SK-N-SH (cell line): ENCODE measurements around the gene ZMAT5. TPM values are rescaled to one million over a fixed set of nuclear protein-coding genes. Genes with fewer than 3 reads are reported as not detected.
A peak's percentile ranks its signal among the peaks of the same experiment; 100 is the strongest.

Source experiments
- CTCF ChIA-PET: fragments of 300-600, 350-600 bp; formaldehyde crosslinking; extraction: SDS; loops from one replicate; lab custom pipeline; 2021; lab: Yijun Ruan, JAX
- POLR2A ChIA-PET: fragments of 350-600 bp; sonication (Branson Sonifier 250); formaldehyde crosslinking; extraction: SDS; loops from one replicate; lab custom pipeline; 2020; ENCODE audit warnings: antibody characterized with exemption, inconsistent platforms; lab: Yijun Ruan, JAX
- DNase-seq: peaks from one replicate; pipeline ENCODE4 v3.0.0; 2012
- H2AFZ ChIP-seq: fragments of 200-600 bp; sonication (generic); 2 replicates; pipeline ENCODE4 v1.8.1; 2016; ENCODE audit warnings: antibody characterized with exemption, mild to moderate bottlenecking, low read depth
- H3F3A ChIP-seq: fragments of 200-600 bp; sonication (generic); replicated peaks from 2 replicates; pipeline ENCODE3; 2016; ENCODE audit warnings: antibody characterized with exemption, mild to moderate bottlenecking; ENCODE audit not compliant: insufficient read depth
- H3K27ac ChIP-seq, 2 experiments: fragments of 200-500 bp in 1 of 2; fragments of 200-600 bp in 1 of 2; sonication (Bioruptor generic) in 1 of 2; sonication (generic), shearing (Covaris generic) in 1 of 2; 2 replicates each; pipeline versions ENCODE4 v1.5.1 to v1.6.1; 2014 to 2016; ENCODE audit warnings: low read depth in 2 of 2, inconsistent platforms in 1 of 2, low read length in 1 of 2, mild to moderate bottlenecking in 1 of 2, mixed read lengths in 1 of 2
- H3K27me3 ChIP-seq: fragments of 200-600 bp; sonication (generic), shearing (Covaris generic); 2 replicates; pipeline ENCODE4 v1.6.1; 2016; ENCODE audit warnings: mixed run types; ENCODE audit not compliant: insufficient read depth
- H3K36me3 ChIP-seq, 2 experiments: fragments of 200-500 bp in 1 of 2; fragments of 200-600 bp in 1 of 2; sonication (Bioruptor generic) in 1 of 2; sonication (generic) in 1 of 2; replicated peaks in 1 of 2; 2 replicates each; pipeline versions ENCODE3 to v1.5.1; 2014 to 2016; ENCODE audit warnings: low read length in 1 of 2, mild to moderate bottlenecking in 1 of 2; ENCODE audit not compliant: insufficient read depth in 2 of 2, control insufficient read depth in 1 of 2
- H3K4me1 ChIP-seq, 2 experiments: fragments of 200-500 bp in 1 of 2; fragments of 200-600 bp in 1 of 2; sonication (Bioruptor generic) in 1 of 2; sonication (generic), shearing (Covaris generic) in 1 of 2; 2 replicates each; pipeline versions ENCODE4 v1.5.1 to v1.6.1; 2014 to 2016; ENCODE audit warnings: low read depth in 1 of 2, low read length in 1 of 2, mixed run types in 1 of 2; ENCODE audit not compliant: insufficient read depth in 2 of 2, control insufficient read depth in 1 of 2
- H3K4me2 ChIP-seq: fragments of 200-600 bp; sonication (generic), shearing (Covaris generic); 2 replicates; pipeline ENCODE4 v1.6.1; 2017; ENCODE audit warnings: mixed run types
- H3K4me3 ChIP-seq, 2 experiments: fragments of 200-500 bp in 1 of 2; fragments of 200-600 bp in 1 of 2; sonication (Bioruptor generic) in 1 of 2; sonication (generic), shearing (Covaris generic) in 1 of 2; 2 replicates each; pipeline versions ENCODE4 v1.5.1 to v1.8.1; 2014 to 2016; ENCODE audit warnings: low read depth in 2 of 2, inconsistent platforms in 1 of 2, low read length in 1 of 2, mild to moderate bottlenecking in 1 of 2, mixed read lengths in 1 of 2, moderate library complexity in 1 of 2
- H3K79me2 ChIP-seq: fragments of 200-600 bp; sonication (generic); 2 replicates; pipeline ENCODE4 v1.8.1; 2017; ENCODE audit warnings: mild to moderate bottlenecking; ENCODE audit not compliant: insufficient read depth
- H3K9ac ChIP-seq: fragments of 200-600 bp; sonication (generic); 2 replicates; pipeline ENCODE4 v1.6.1; 2017; ENCODE audit warnings: mixed run types
- H3K9me2 ChIP-seq: fragments of 200-600 bp; sonication (generic); 2 replicates; pipeline ENCODE4 v1.6.1; 2017; ENCODE audit warnings: mixed run types
- H3K9me3 ChIP-seq: fragments of 200-600 bp; sonication (generic); 2 replicates; pipeline ENCODE4 v1.6.1; 2017; ENCODE audit warnings: mixed run types, mild to moderate bottlenecking, moderate library complexity
- H4K20me1 ChIP-seq: fragments of 200-600 bp; sonication (generic); 2 replicates; pipeline ENCODE4 v1.6.1; 2017; ENCODE audit warnings: mild to moderate bottlenecking, mixed run types; ENCODE audit not compliant: insufficient read depth
- CHD2 ChIP-seq: fragments of 150-350 bp; IDR thresholded peaks from 2 replicates; pipeline ENCODE4 v1.6.1; 2018; ENCODE audit warnings: low read length; ENCODE audit not compliant: partially characterized antibody
- CTCF ChIP-seq: fragments of 200-600 bp; sonication (generic); IDR thresholded peaks from 2 replicates; pipeline ENCODE4 v1.6.1; 2017; ENCODE audit warnings: antibody characterized with exemption, mild to moderate bottlenecking, moderate library complexity
- FOSL2 ChIP-seq: IDR thresholded peaks from 2 replicates; pipeline ENCODE4 v1.4.0; 2012; ENCODE audit warnings: low read depth, mild to moderate bottlenecking, moderate library complexity, borderline replicate concordance
- FOXM1 ChIP-seq: IDR thresholded peaks from 2 replicates; pipeline ENCODE4 v1.4.0; 2012; ENCODE audit warnings: low read depth, mild to moderate bottlenecking
- GATA2 ChIP-seq: sonication (generic); formaldehyde crosslinking; IDR thresholded peaks from 2 replicates; pipeline ENCODE4 v1.5.0; 2020; ENCODE audit warnings: mild to moderate bottlenecking, missing genetic modification reagents
- IRF3 ChIP-seq: fragments of 150-350 bp; IDR thresholded peaks from 2 replicates; pipeline ENCODE4 v1.6.1; 2016; ENCODE audit warnings: mild to moderate bottlenecking, low read depth, low read length
- JUND ChIP-seq: IDR thresholded peaks from 2 replicates; pipeline ENCODE4 v1.4.0; 2012
- MEF2A ChIP-seq: IDR thresholded peaks from 2 replicates; pipeline ENCODE4 v1.4.0; 2012; ENCODE audit warnings: low read depth, borderline replicate concordance
- NFIC ChIP-seq: IDR thresholded peaks from 2 replicates; pipeline ENCODE4 v1.4.0; 2012; ENCODE audit warnings: borderline replicate concordance
- PBX3 ChIP-seq: IDR thresholded peaks from 2 replicates; pipeline ENCODE4; 2012
- POLR2AphosphoS5 ChIP-seq: IDR thresholded peaks from 2 replicates; pipeline ENCODE4 v1.6.1; 2012; ENCODE audit warnings: low read depth, low read length
- RFX5 ChIP-seq: IDR thresholded peaks from 2 replicates; pipeline ENCODE4 v1.6.1; 2012; ENCODE audit warnings: mild to moderate bottlenecking, improper control_type of control experiment, low read length
- SMC3 ChIP-seq: IDR thresholded peaks from 2 replicates; pipeline ENCODE4 v1.6.1; 2012; ENCODE audit warnings: low read depth, low read length, improper control_type of control experiment
- TCF12 ChIP-seq: IDR thresholded peaks from 2 replicates; pipeline ENCODE4 v1.4.0; 2012
- YY1 ChIP-seq: IDR thresholded peaks from 2 replicates; pipeline ENCODE4 v1.4.0; 2012; ENCODE audit warnings: low read depth, mild to moderate bottlenecking
- ZBTB33 ChIP-seq: IDR thresholded peaks from 2 replicates; pipeline ENCODE4 v1.4.0; 2012; ENCODE audit warnings: low read depth, borderline replicate concordance
- WGBS: methylation state at CpG from one replicate; pipeline ENCODE4 v1.1.6; 2017; ENCODE audit warnings: low lambda C conversion rate; 5-methylcytosine and 5-hydroxymethylcytosine counted together
- polyA plus RNA-seq, 3 experiments: library from polyadenylated mRNA; depleted of rRNA; stranded (reverse); fragments of >200 nt; gene quantifications; 2 replicates each; pipeline ENCODE4 v1.2.3, GENCODE V29; 2012
- TF ChIP-seq, protein P1 (sequence below): IDR thresholded peaks from 2 replicates; pipeline ENCODE4 v1.4.0; 2012; ENCODE audit warnings: low read depth, borderline replicate concordance

ZMAT5 gene
- polyA plus RNA-seq, 1 of the 3 experiments (the other 2 are of a cell fraction), result 35.0 TPM

DNA sequence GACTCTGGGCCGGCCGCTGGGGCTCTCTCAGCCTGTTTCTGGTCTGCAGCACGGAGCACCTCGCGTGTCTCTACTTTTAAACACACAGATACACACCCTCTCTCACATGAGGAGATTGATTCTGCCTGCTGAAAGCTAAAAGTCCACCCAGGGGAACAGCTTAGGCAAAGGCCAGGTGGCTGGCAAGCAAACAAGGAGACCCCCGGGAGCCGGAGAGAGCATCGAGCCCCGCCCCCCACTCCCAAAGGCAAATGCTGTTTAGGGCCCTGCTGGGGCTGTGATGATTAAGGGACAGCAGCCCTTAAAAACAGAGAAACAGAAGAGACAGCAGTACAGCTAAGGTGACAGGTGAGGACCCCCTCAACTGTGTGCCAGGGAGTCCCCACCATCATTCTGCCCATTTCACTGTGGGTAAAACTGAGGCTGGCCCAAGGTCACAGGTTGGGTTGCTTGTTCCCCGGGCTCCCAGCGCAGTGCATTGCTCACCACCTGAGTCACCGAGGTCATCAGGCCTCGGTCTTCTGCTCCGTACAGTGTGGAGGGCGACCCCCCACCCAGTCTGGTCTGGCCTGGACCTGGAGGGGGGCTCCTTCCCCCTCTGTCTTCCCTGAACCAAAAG is 40.2 kb downstream of the ZMAT5 start:
- Histone ChIP-seq H3K27ac (no peak overlapping the region; a peak in 1 of 4 replicates), H4K20me1 (no peaks in the 10 kb centered on the region), H3K4me1 (peaks cover 0 to 32% of the 10 kb centered on the region in 2 experiments; a peak in 1 of 4 replicates), H2AFZ (no peak overlapping the region)
- DNase-seq, result no peak
- TF ChIP-seq, protein P1, sequence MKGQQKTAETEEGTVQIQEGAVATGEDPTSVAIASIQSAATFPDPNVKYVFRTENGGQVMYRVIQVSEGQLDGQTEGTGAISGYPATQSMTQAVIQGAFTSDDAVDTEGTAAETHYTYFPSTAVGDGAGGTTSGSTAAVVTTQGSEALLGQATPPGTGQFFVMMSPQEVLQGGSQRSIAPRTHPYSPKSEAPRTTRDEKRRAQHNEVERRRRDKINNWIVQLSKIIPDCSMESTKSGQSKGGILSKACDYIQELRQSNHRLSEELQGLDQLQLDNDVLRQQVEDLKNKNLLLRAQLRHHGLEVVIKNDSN, result no peak
- TF ChIP-seq GATA2 (CRISPR knock-in tag) (no peak), FOSL2 (no peak), PBX3 (no peak), YY1 (no peak), NFIC (no peak), IRF3 (no peak)
- TF ChIP-seq, all 33 proteins: peak for 0
- ChIA-PET CTCF (interaction anchor here (0.7 to 3.2 kb wide), 11 partner anchors 8 to 362 kb away, joined by 4 to 17 read pairs (median 9); no protein-coding TSS in a partner anchor), POLR2A (no interaction called here)
- no peak overlapping the region for H3K4me3 ChIP-seq
- H3K9ac ChIP-seq, result no peak overlapping the region
- peaks cover 0 to 2% of the 10 kb centered on the region in 2 experiments for H3K36me3 ChIP-seq
- H3K9me3 ChIP-seq, result no peaks in the 10 kb centered on the region
- no peaks in the 10 kb centered on the region for H3K9me2 ChIP-seq
- H3K27me3 ChIP-seq, result no peaks in the 10 kb centered on the region
- H3F3A ChIP-seq, result no peaks in the 10 kb centered on the region
- H3K4me2 ChIP-seq, result no peak overlapping the region
- no peaks in the 10 kb centered on the region for H3K79me2 ChIP-seq
- WGBS, result 76% methylated on average over 11 of the region's 15 CpGs

GRCh38 chr22:29726106-29726505 is 40.7 kb downstream of the ZMAT5 start:
- ChIA-PET CTCF (interaction anchor here (1.0 to 3.2 kb wide), 9 partner anchors 16 to 363 kb away, joined by 3 to 17 read pairs (median 6); no protein-coding TSS in a partner anchor), POLR2A (no interaction called here)
- H3K4me3 ChIP-seq, result no peak overlapping the region
- peaks cover 0 to 2% of the 10 kb centered on the region in 2 experiments for H3K36me3 ChIP-seq
- no peaks in the 10 kb centered on the region for H3K9me2 ChIP-seq
- no peak overlapping the region for H3K9ac ChIP-seq
- peaks cover 0 to 37% of the 10 kb centered on the region in 2 experiments; a peak in 1 of 4 replicates for H3K4me1 ChIP-seq
- WGBS, result 82% methylated on average over 3 of the region's 7 CpGs
- H3K79me2 ChIP-seq, result no peaks in the 10 kb centered on the region
- H3K4me2 ChIP-seq, result no peak overlapping the region
- H3K9me3 ChIP-seq, result no peaks in the 10 kb centered on the region
- H3K27ac ChIP-seq, result no peak overlapping the region; a peak in 1 of 4 replicates
- no peaks in the 10 kb centered on the region for H3F3A ChIP-seq
- DNase-seq, result peak; percentile 38
- H3K27me3 ChIP-seq, result peaks cover 3% of the 10 kb centered on the region; the same call in 1 of the 2 replicates
- no peaks in the 10 kb centered on the region for H4K20me1 ChIP-seq
- H2AFZ ChIP-seq, result no peak overlapping the region
- TF ChIP-seq POLR2AphosphoS5 (no peak), MEF2A (no peak), RFX5 (no peak), JUND (no peak), CTCF (no peak), ZBTB33 (no peak), CHD2 (no peak), TCF12 (no peak), FOXM1 (no peak), IRF3 (no peak), SMC3 (no peak), YY1 (no peak), PBX3 (no peak)
